ENCODE data around the gene CEP44. TPM values are rescaled to one million over a fixed set of nuclear protein-coding genes. Genes with fewer than 3 reads are reported as not detected.

The CEP44 gene
- total RNA-seq, 1 experiment from 2014 or later: 11.5 TPM

DNA sequence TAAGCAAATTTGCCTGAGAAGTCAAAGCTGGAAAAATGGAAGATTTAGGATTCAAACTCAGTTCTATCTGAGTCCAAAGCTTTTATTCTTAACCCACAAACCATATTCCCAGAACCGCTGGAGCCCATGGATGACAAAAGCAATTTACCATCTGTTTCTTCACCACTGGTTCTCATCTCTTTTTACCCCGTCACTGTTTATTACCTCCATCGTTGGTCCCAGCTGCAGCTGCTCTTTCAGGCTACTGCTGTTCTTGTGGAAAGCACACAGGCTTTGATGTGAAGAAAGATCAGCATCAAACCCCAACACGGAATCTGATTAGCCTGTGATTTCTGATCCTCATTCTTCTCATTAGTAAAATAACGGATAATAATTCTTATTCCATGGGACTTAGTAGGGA is 9.8 kb upstream of the CEP44 start:
- CTCF ChIA-PET: no interaction called here
- intact Hi-C loops (cut with micrococcal nuclease): no loop called here
- Histone ChIP-seq H3K9me3 (ENCODE audit: control insufficient read depth in 1 of 2, insufficient read depth in 1 of 2, low read depth in 1 of 2, low read length in 2 of 2) (no peaks in the 10 kb centered on the region), H3K36me3 (ENCODE audit: control insufficient read depth in 1 of 2, insufficient read depth in 2 of 2, low read length in 2 of 2) (no peaks in the 10 kb centered on the region), H3K9me2 (ENCODE audit: insufficient read depth) (no peaks in the 10 kb centered on the region), H3K4me2 (ENCODE audit: low read length) (no peak overlapping the region), H3K4me1 (ENCODE audit: control insufficient read depth in 1 of 2, insufficient read depth in 2 of 2, low read length in 2 of 2) (no peaks in the 10 kb centered on the region), H4K20me1 (ENCODE audit: insufficient read depth) (no peaks in the 10 kb centered on the region), H3K4me3 (replicated peaks in 1 of 2; ENCODE audit: low read depth in 1 of 2, low read length in 2 of 2) (no peak overlapping the region), H3K27me3 (ENCODE audit: insufficient read depth, low read length) (no peaks in the 10 kb centered on the region), H2AFZ (ENCODE audit: low read depth, low read length, poor library complexity, severe bottlenecking) (no peak overlapping the region), H3K79me2 (ENCODE audit: insufficient read depth, low read length) (peaks cover 4% of the 10 kb centered on the region; the same call in 1 of the 2 replicates), H3K9ac (ENCODE audit: low read length) (no peak overlapping the region), H3K27ac (ENCODE audit: low read depth, low read length) (no peak overlapping the region)
- no peak for ATAC-seq
- RAD21 ChIA-PET (ENCODE audit: low non-redundant PET in 1 of 2, low total read pairs in 2 of 2, uncharacterized antibody in 2 of 2, unreplicated experiment in 2 of 2): no interaction called here
- POLR2A ChIA-PET: no interaction called here
- no peak for DNase-seq (ENCODE audit: low read depth, low spot score)
- TF ChIP-seq CEBPB (IDR thresholded peaks at IDR 0.05; ENCODE audit: low read depth): no peak
- TF ChIP-seq EGR1 (IDR thresholded peaks at IDR 0.05; ENCODE audit: low read depth): no peak
- TF ChIP-seq FOSL1 (IDR thresholded peaks at IDR 0.05; ENCODE audit: low read depth): no peak
- TF ChIP-seq ZNF274 (IDR thresholded peaks at IDR 0.05; ENCODE audit: low read depth, low read length): no peak
- no peak for TF ChIP-seq EZH2 (IDR thresholded peaks at IDR 0.05)
- TF ChIP-seq SRF (IDR thresholded peaks at IDR 0.05; ENCODE audit: low read depth): no peak
- TF ChIP-seq, protein P1, sequence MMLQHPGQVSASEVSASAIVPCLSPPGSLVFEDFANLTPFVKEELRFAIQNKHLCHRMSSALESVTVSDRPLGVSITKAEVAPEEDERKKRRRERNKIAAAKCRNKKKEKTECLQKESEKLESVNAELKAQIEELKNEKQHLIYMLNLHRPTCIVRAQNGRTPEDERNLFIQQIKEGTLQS (IDR thresholded peaks at IDR 0.05): no peak
- TF ChIP-seq, protein P2, sequence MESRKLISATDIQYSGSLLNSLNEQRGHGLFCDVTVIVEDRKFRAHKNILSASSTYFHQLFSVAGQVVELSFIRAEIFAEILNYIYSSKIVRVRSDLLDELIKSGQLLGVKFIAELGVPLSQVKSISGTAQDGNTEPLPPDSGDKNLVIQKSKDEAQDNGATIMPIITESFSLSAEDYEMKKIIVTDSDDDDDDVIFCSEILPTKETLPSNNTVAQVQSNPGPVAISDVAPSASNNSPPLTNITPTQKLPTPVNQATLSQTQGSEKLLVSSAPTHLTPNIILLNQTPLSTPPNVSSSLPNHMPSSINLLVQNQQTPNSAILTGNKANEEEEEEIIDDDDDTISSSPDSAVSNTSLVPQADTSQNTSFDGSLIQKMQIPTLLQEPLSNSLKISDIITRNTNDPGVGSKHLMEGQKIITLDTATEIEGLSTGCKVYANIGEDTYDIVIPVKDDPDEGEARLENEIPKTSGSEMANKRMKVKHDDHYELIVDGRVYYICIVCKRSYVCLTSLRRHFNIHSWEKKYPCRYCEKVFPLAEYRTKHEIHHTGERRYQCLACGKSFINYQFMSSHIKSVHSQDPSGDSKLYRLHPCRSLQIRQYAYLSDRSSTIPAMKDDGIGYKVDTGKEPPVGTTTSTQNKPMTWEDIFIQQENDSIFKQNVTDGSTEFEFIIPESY (IDR thresholded peaks at IDR 0.05; ENCODE audit: extremely low read depth, insufficient replicate concordance, low read length): no peak
- no peak for TF ChIP-seq RAD21 (IDR thresholded peaks at IDR 0.05; ENCODE audit: low read depth)
- TF ChIP-seq SP1 (IDR thresholded peaks at IDR 0.05; ENCODE audit: low read depth): no peak
- TF ChIP-seq, protein P3, sequence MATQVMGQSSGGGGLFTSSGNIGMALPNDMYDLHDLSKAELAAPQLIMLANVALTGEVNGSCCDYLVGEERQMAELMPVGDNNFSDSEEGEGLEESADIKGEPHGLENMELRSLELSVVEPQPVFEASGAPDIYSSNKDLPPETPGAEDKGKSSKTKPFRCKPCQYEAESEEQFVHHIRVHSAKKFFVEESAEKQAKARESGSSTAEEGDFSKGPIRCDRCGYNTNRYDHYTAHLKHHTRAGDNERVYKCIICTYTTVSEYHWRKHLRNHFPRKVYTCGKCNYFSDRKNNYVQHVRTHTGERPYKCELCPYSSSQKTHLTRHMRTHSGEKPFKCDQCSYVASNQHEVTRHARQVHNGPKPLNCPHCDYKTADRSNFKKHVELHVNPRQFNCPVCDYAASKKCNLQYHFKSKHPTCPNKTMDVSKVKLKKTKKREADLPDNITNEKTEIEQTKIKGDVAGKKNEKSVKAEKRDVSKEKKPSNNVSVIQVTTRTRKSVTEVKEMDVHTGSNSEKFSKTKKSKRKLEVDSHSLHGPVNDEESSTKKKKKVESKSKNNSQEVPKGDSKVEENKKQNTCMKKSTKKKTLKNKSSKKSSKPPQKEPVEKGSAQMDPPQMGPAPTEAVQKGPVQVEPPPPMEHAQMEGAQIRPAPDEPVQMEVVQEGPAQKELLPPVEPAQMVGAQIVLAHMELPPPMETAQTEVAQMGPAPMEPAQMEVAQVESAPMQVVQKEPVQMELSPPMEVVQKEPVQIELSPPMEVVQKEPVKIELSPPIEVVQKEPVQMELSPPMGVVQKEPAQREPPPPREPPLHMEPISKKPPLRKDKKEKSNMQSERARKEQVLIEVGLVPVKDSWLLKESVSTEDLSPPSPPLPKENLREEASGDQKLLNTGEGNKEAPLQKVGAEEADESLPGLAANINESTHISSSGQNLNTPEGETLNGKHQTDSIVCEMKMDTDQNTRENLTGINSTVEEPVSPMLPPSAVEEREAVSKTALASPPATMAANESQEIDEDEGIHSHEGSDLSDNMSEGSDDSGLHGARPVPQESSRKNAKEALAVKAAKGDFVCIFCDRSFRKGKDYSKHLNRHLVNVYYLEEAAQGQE (IDR thresholded peaks at IDR 0.05; ENCODE audit: low read depth): no peak
- no peak for TF ChIP-seq TCF7L2 (IDR thresholded peaks at IDR 0.05; ENCODE audit: borderline replicate concordance, extremely low read depth, insufficient read depth, insufficient read length)
- no peak for TF ChIP-seq SIN3A (IDR thresholded peaks at IDR 0.05; ENCODE audit: low read depth)
- no peak for TF ChIP-seq POLR2AphosphoS5 (IDR thresholded peaks at IDR 0.05; ENCODE audit: low read depth, low read length)
- no peak for TF ChIP-seq ZFX (IDR thresholded peaks at IDR 0.05)
- TF ChIP-seq ELF1 (IDR thresholded peaks at IDR 0.05; ENCODE audit: borderline replicate concordance, low read depth): no peak
- TF ChIP-seq, protein P4, sequence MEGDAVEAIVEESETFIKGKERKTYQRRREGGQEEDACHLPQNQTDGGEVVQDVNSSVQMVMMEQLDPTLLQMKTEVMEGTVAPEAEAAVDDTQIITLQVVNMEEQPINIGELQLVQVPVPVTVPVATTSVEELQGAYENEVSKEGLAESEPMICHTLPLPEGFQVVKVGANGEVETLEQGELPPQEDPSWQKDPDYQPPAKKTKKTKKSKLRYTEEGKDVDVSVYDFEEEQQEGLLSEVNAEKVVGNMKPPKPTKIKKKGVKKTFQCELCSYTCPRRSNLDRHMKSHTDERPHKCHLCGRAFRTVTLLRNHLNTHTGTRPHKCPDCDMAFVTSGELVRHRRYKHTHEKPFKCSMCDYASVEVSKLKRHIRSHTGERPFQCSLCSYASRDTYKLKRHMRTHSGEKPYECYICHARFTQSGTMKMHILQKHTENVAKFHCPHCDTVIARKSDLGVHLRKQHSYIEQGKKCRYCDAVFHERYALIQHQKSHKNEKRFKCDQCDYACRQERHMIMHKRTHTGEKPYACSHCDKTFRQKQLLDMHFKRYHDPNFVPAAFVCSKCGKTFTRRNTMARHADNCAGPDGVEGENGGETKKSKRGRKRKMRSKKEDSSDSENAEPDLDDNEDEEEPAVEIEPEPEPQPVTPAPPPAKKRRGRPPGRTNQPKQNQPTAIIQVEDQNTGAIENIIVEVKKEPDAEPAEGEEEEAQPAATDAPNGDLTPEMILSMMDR (IDR thresholded peaks at IDR 0.05 in 2 of 3, conservative IDR thresholded peaks at IDR 0.05 in 1 of 3; ENCODE audit: borderline replicate concordance in 1 of 3, insufficient read depth in 1 of 3, low read depth in 2 of 3, low read length in 2 of 3): no peak
- no TSS peak for BruUV-seq (replicated peaks)
